HL-60 (cell line): ENCODE measurements around the gene DLG3.

Source experiments
- DNase-seq, 2 experiments: peaks; one replicate each; pipeline ENCODE4 v3.0.0-alpha.2; 2010 to 2020; ENCODE audit warnings: low read depth in 1 of 2, low spot score in 1 of 2
- H3K27ac ChIP-seq: fragments of 250-450 bp; sonication (Bioruptor Pico); replicated peaks from 2 replicates; pipeline ENCODE4 v1.5.1; 2020; ENCODE audit warnings: mild to moderate bottlenecking, moderate library complexity
- H3K27me3 ChIP-seq: fragments of 250-450 bp; sonication (Bioruptor Pico); 2 replicates; pipeline ENCODE4 v1.5.1; 2021; ENCODE audit warnings: mild to moderate bottlenecking, moderate library complexity; ENCODE audit not compliant: insufficient read depth, poor library complexity, severe bottlenecking
- H3K4me3 ChIP-seq: replicated peaks from 2 replicates; pipeline ENCODE4 v1.5.1; 2011; ENCODE audit warnings: mild to moderate bottlenecking, control low read depth, low read length; ENCODE audit not compliant: insufficient read depth
- GABPA ChIP-seq: IDR thresholded peaks from 2 replicates; pipeline ENCODE4 v1.6.1; 2012; ENCODE audit warnings: low read depth
- POLR2AphosphoS5 ChIP-seq: IDR thresholded peaks from 2 replicates; pipeline ENCODE4 v1.6.1; 2012; ENCODE audit warnings: low read depth
- SPI1 ChIP-seq: IDR thresholded peaks from 2 replicates; pipeline ENCODE4 v1.6.1; 2012; ENCODE audit warnings: low read depth, mild to moderate bottlenecking, borderline replicate concordance
- TF ChIP-seq, protein P1 (sequence below): IDR thresholded peaks from 2 replicates; pipeline ENCODE4 v1.6.1; 2012; ENCODE audit warnings: low read depth; ENCODE audit not compliant: insufficient replicate concordance
- TF ChIP-seq, protein P2 (sequence below): IDR thresholded peaks from one replicate; pipeline ENCODE4 v1.5.1; 2011; ENCODE audit warnings: low read length, control low read depth, inconsistent platforms; ENCODE audit not compliant: insufficient read depth

The DLG3 gene

DNA sequence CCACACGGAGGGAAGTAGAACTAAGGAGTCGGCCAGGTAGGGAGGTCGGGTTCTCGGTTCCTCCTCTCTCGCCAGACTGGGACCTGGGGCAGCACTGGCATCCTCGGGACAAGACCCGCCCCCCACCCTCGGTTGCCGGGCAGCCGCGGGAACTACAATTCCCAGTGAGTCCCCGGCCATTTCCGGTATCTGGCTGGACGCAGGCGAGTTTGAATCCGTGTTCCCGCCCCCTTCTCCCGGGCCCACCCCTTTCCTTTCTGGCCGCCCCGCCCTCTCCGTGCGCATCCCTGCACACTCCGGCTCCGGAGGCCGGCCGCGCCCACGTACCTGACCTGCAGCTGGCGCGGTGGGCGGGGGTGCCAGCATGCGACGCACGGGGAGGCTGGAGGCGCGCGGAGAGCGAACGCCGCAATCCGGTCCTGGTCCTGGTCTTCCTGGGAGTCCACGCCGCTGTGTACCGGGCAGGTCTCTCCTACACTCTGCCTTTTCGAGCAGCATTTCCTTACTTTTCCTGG lies 10.2 kb upstream of the DLG3 start:
- peak in 1 of 2 experiments; percentile 46 for DNase-seq

DNA sequence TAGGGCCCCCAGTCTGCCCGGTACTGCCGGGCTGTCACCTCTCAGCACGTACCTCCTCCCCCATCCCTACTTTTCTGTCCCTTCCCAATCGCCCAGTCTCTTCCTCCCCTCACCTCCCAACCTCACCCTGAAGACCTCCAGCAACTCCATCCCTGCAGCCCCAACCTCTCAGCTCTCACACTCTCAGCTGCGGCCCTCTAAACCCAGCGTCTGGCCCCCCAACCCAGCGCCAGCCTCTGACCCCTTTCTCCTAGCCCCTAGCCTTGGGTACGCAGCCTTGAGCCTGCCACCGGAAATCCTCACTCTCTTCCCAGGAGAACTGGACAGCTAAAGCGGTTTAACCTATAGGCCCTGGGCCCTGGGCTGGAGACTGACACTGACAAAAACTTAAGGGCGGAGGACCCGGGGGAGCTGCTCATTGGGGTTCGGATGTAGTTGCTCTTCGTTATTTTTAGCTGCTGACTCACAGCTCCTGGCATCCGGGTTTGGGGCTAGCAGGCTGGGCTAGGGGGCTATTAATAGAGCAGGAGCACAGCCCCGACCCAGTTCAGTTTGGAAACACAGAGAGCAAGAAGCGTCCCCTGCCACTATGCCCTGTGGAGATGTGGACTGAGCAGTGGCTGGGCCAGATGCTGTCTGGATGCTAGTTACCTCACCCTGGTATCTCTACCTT lies 9.6 kb upstream of the DLG3 start:
- Histone ChIP-seq H3K4me3 (peak overlapping the region; percentile 63), H3K27ac (no peak overlapping the region), H3K27me3 (peaks cover 4% of the 10 kb centered on the region)
- TF ChIP-seq POLR2AphosphoS5 (no peak), SPI1 (no peak), GABPA (no peak)
- TF ChIP-seq, protein P1, sequence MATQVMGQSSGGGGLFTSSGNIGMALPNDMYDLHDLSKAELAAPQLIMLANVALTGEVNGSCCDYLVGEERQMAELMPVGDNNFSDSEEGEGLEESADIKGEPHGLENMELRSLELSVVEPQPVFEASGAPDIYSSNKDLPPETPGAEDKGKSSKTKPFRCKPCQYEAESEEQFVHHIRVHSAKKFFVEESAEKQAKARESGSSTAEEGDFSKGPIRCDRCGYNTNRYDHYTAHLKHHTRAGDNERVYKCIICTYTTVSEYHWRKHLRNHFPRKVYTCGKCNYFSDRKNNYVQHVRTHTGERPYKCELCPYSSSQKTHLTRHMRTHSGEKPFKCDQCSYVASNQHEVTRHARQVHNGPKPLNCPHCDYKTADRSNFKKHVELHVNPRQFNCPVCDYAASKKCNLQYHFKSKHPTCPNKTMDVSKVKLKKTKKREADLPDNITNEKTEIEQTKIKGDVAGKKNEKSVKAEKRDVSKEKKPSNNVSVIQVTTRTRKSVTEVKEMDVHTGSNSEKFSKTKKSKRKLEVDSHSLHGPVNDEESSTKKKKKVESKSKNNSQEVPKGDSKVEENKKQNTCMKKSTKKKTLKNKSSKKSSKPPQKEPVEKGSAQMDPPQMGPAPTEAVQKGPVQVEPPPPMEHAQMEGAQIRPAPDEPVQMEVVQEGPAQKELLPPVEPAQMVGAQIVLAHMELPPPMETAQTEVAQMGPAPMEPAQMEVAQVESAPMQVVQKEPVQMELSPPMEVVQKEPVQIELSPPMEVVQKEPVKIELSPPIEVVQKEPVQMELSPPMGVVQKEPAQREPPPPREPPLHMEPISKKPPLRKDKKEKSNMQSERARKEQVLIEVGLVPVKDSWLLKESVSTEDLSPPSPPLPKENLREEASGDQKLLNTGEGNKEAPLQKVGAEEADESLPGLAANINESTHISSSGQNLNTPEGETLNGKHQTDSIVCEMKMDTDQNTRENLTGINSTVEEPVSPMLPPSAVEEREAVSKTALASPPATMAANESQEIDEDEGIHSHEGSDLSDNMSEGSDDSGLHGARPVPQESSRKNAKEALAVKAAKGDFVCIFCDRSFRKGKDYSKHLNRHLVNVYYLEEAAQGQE = no peak
- TF ChIP-seq, protein P2, sequence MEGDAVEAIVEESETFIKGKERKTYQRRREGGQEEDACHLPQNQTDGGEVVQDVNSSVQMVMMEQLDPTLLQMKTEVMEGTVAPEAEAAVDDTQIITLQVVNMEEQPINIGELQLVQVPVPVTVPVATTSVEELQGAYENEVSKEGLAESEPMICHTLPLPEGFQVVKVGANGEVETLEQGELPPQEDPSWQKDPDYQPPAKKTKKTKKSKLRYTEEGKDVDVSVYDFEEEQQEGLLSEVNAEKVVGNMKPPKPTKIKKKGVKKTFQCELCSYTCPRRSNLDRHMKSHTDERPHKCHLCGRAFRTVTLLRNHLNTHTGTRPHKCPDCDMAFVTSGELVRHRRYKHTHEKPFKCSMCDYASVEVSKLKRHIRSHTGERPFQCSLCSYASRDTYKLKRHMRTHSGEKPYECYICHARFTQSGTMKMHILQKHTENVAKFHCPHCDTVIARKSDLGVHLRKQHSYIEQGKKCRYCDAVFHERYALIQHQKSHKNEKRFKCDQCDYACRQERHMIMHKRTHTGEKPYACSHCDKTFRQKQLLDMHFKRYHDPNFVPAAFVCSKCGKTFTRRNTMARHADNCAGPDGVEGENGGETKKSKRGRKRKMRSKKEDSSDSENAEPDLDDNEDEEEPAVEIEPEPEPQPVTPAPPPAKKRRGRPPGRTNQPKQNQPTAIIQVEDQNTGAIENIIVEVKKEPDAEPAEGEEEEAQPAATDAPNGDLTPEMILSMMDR = no peak
- DNase-seq = no peak

More for the DNA sequence above, 10.2 kb upstream of the DLG3 start:
- TF ChIP-seq, protein P2 = no peak
- no peak for TF ChIP-seq GABPA
- TF ChIP-seq, protein P1 = no peak
- TF ChIP-seq SPI1 = no peak
- TF ChIP-seq POLR2AphosphoS5 = no peak
- peaks cover 4% of the 10 kb centered on the region for H3K27me3 ChIP-seq
- H3K4me3 ChIP-seq = peak overlapping the region; percentile 63
- no peak overlapping the region for H3K27ac ChIP-seq

DNA sequence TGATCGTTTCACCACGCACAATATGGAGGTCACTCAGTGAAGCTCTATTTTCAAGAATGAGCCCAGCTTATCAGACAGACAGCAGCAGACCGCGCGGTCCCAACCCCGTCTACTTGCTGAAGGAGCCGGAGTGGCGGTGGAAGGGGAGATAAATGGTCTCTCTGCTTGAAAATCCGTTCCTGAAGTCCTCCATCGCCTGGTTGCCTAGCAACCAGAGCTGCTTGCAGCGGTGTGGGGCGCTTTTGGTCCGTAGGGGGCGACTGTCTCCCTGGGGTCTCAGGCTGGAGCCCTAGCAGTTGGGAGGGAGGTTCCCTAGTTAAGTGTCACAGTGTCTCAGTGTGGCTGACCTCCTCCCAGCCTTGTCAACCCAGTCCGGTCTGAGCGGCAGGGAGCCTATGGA lies 8.3 kb upstream of the DLG3 start:
- Histone ChIP-seq H3K27me3 (peaks cover 4% of the 10 kb centered on the region), H3K4me3 (no peak overlapping the region), H3K27ac (no peak overlapping the region)
- no peak for DNase-seq
- no peak for TF ChIP-seq POLR2AphosphoS5
- no peak for TF ChIP-seq GABPA
- TF ChIP-seq, protein P1 = no peak
- no peak for TF ChIP-seq SPI1
